ENCODE measurements around the gene SEMG1. TPM values are rescaled to one million over a fixed set of nuclear protein-coding genes. Genes with fewer than 3 reads are reported as not detected.

SEMG1 gene
- total RNA-seq, 1 experiment from 2014 or later = 0.21 TPM

GRCh38 chr20:45258259-45258658 is 51.4 kb downstream of the SEMG1 start:
- H3K4me1 Mint-ChIP-seq (ENCODE audit: low read depth, unreplicated experiment) = peaks cover 28% of the 10 kb centered on the region
- CTCF ChIA-PET = interaction anchor here (0.7 kb wide), 1 partner anchor 1321 kb away, joined by 3 read pairs; no protein-coding TSS in a partner anchor

GRCh38 chr20:45258664-45259063 is 51.8 kb downstream of the SEMG1 start:
- H3K9me3 Mint-ChIP-seq (ENCODE audit: low read depth, unreplicated experiment) = no peaks in the 10 kb centered on the region
- CTCF ChIA-PET = interaction anchor here (0.7 kb wide), 1 partner anchor 1321 kb away, joined by 3 read pairs; no protein-coding TSS in a partner anchor
- H3K36me3 Mint-ChIP-seq (ENCODE audit: insufficient read depth, unreplicated experiment) = peaks cover 16% of the 10 kb centered on the region
- TF ChIP-seq CTCF (IDR thresholded peaks at IDR 0.05; ENCODE audit: unreplicated experiment) = no peak
- H3K4me1 Mint-ChIP-seq (ENCODE audit: low read depth, unreplicated experiment) = peaks cover 24% of the 10 kb centered on the region
- H3K27ac Mint-ChIP-seq (ENCODE audit: unreplicated experiment) = no peak overlapping the region
- H3K4me3 Mint-ChIP-seq (ENCODE audit: low read depth, unreplicated experiment) = no peak overlapping the region
- no peaks in the 10 kb centered on the region for H3K27me3 Mint-ChIP-seq (ENCODE audit: unreplicated experiment)
- no peak for DNase-seq
- intact Hi-C loops (cut with micrococcal nuclease; ENCODE audit: unreplicated experiment) = no loop called here
- BruUV-seq (replicated peaks) = no TSS peak

More at GRCh38 chr20:45258259-45258658, 51.4 kb downstream of the SEMG1 start:
- peaks cover 16% of the 10 kb centered on the region for H3K36me3 Mint-ChIP-seq (ENCODE audit: insufficient read depth, unreplicated experiment)
- H3K4me3 Mint-ChIP-seq (ENCODE audit: low read depth, unreplicated experiment) = no peak overlapping the region
- no peak overlapping the region for H3K27ac Mint-ChIP-seq (ENCODE audit: unreplicated experiment)
- no peak for TF ChIP-seq CTCF (IDR thresholded peaks at IDR 0.05; ENCODE audit: unreplicated experiment)
- intact Hi-C loops (cut with micrococcal nuclease; ENCODE audit: unreplicated experiment) = no loop called here
- no TSS peak for BruUV-seq (replicated peaks)
- no peaks in the 10 kb centered on the region for H3K27me3 Mint-ChIP-seq (ENCODE audit: unreplicated experiment)
- no peaks in the 10 kb centered on the region for H3K9me3 Mint-ChIP-seq (ENCODE audit: low read depth, unreplicated experiment)
- no peak for DNase-seq

Other genes with a start within 250 kb of the SEMG1 start
- gene TOMM34, start 246.6 kb upstream of the SEMG1 start, total RNA-seq (2022) = 61.1 TPM in 2 replicates
- 53.1 and 58.3 TPM in 2 replicates for gene STK4, start 240.5 kb upstream of the SEMG1 start, total RNA-seq (2022)
- gene KCNS1, start 105.9 kb upstream of the SEMG1 start, total RNA-seq (2022) = 10.4 and 10.7 TPM in 2 replicates
- gene WFDC5, start 91.9 kb upstream of the SEMG1 start, total RNA-seq (2022) = not detected in 2 replicates
- not detected in 2 replicates for gene WFDC12, start 82.6 kb upstream of the SEMG1 start, total RNA-seq (2022)
- gene PI3, start 32.1 kb upstream of the SEMG1 start, total RNA-seq (2022) = 52.0 and 52.1 TPM in 2 replicates
- gene SEMG2, start 14.3 kb downstream of the SEMG1 start, total RNA-seq (2022) = not detected in 2 replicates
- 270 and 446 TPM in 2 replicates for gene SLPI, start 47.5 kb downstream of the SEMG1 start, total RNA-seq (2022)
- gene RBPJL, start 99.8 kb downstream of the SEMG1 start, total RNA-seq (2022) = not detected in 2 replicates
- 0.17 and 0.29 TPM in 2 replicates for gene MATN4, start 101.3 kb downstream of the SEMG1 start, total RNA-seq (2022)
- 238 and 256 TPM in 2 replicates for gene SDC4, start 141.4 kb downstream of the SEMG1 start, total RNA-seq (2022)
- 42.1 and 45.5 TPM in 2 replicates for gene SYS1, start 156.1 kb downstream of the SEMG1 start, total RNA-seq (2022)
- 0.52 and 0.88 TPM in 2 replicates for gene TP53TG5, start 171.3 kb downstream of the SEMG1 start, total RNA-seq (2022)
- gene DBNDD2, start 201.3 kb downstream of the SEMG1 start, total RNA-seq (2022) = 105 and 113 TPM in 2 replicates
- gene PIGT, start 209.1 kb downstream of the SEMG1 start, total RNA-seq (2022) = 192 and 193 TPM in 2 replicates